Activated naive CD8-positive, alpha-beta T cell treated with anti-CD3 and anti-CD28 coated beads, Interleukin-2, amount 10 ng/mL, durations not matched to agents 7 days and 5 days (primary cell): ENCODE data around the gene ST8SIA2. TPM values are rescaled to one million over a fixed set of nuclear protein-coding genes. Genes with fewer than 3 reads are reported as not detected.

Experiments used
- ATAC-seq: fragments of 150-1000 bp; cut with Tn5 transposase; one replicate; pipeline ENCODE4 v1.10.0; 2021; ENCODE audit warnings: low read depth, moderate library complexity
- POLR2A ChIA-PET: fragments of 350-600 bp; sonication (Branson Sonifier 250); formaldehyde crosslinking; loops from one replicate; lab custom pipeline; 2021; ENCODE audit warnings: antibody characterized with exemption; lab: Charles Lee
- DNase-seq: peaks from one replicate; pipeline ENCODE4 v3.0.0; 2021
- H3K27ac Mint-ChIP-seq: one replicate; pipeline ENCODE4 v1.8.0; 2022; ENCODE audit warnings: mild to moderate bottlenecking, mixed read lengths
- H3K27me3 Mint-ChIP-seq: one replicate; pipeline ENCODE4 v1.8.0; 2022; ENCODE audit warnings: mild to moderate bottlenecking, moderate library complexity, mixed read lengths
- H3K36me3 Mint-ChIP-seq: one replicate; pipeline ENCODE4 v1.8.0; 2021; ENCODE audit warnings: mild to moderate bottlenecking, mixed read lengths
- H3K4me1 Mint-ChIP-seq: one replicate; pipeline ENCODE4 v1.8.0; 2021; ENCODE audit warnings: mixed read lengths
- H3K4me3 Mint-ChIP-seq: one replicate; pipeline ENCODE4 v1.8.0; 2022; ENCODE audit warnings: mild to moderate bottlenecking, moderate library complexity, mixed read lengths
- H3K9me3 Mint-ChIP-seq: one replicate; pipeline ENCODE4 v1.8.0; 2021; ENCODE audit warnings: mixed read lengths
- total RNA-seq, 2 experiments: library from RNA; stranded (reverse); gene quantifications; one replicate each; pipeline ENCODE4 v1.2.3, GENCODE V29; 2021

Gene ST8SIA2
- total RNA-seq, 2 experiments from 2014 or later: not detected

GRCh38 chr15:92429378-92430068 lies 35.8 kb downstream of the ST8SIA2 start:
- no peak for ATAC-seq

GRCh38 chr15:92430069-92430440 lies 36.4 kb downstream of the ST8SIA2 start:
- DNase-seq (no peak), ATAC-seq (no peak)
- POLR2A ChIA-PET: no interaction called here
- no peak overlapping the region for H3K4me3 Mint-ChIP-seq
- H3K36me3 Mint-ChIP-seq: no peaks in the 10 kb centered on the region
- no peak overlapping the region for H3K27ac Mint-ChIP-seq
- peaks cover 9% of the 10 kb centered on the region for H3K27me3 Mint-ChIP-seq
- no peaks in the 10 kb centered on the region for H3K9me3 Mint-ChIP-seq
- no peaks in the 10 kb centered on the region for H3K4me1 Mint-ChIP-seq

More at GRCh38 chr15:92429378-92430068, 35.8 kb downstream of the ST8SIA2 start:
- no peak for DNase-seq
- Mint-ChIP-seq H3K9me3 (no peaks in the 10 kb centered on the region), H3K4me1 (no peaks in the 10 kb centered on the region), H3K36me3 (no peaks in the 10 kb centered on the region), H3K27me3 (peaks cover 9% of the 10 kb centered on the region), H3K4me3 (no peak overlapping the region), H3K27ac (no peak overlapping the region)
- POLR2A ChIA-PET: no interaction called here

GRCh38 chr15:92435145-92435544 lies 41.5 kb downstream of the ST8SIA2 start:
- H3K4me3 Mint-ChIP-seq: no peak overlapping the region
- H3K4me1 Mint-ChIP-seq: no peaks in the 10 kb centered on the region
- no peak overlapping the region for H3K27ac Mint-ChIP-seq
- POLR2A ChIA-PET: no interaction called here
- ATAC-seq: no peak
- no peak for DNase-seq
- H3K9me3 Mint-ChIP-seq: no peaks in the 10 kb centered on the region
- H3K36me3 Mint-ChIP-seq: no peaks in the 10 kb centered on the region
- no peaks in the 10 kb centered on the region for H3K27me3 Mint-ChIP-seq

- Mint-ChIP-seq H3K9me3 (no peaks in the 10 kb centered on the region), H3K27me3 (no peaks in the 10 kb centered on the region), H3K27ac (no peak overlapping the region), H3K4me3 (no peak overlapping the region), H3K4me1 (no peaks in the 10 kb centered on the region), H3K36me3 (no peaks in the 10 kb centered on the region)
- DNase-seq: no peak
- no peak for ATAC-seq
- POLR2A ChIA-PET: no interaction called here
Observed at GRCh38 chr15:92438471-92438870, 44.8 kb downstream of the ST8SIA2 start.

- no peaks in the 10 kb centered on the region for H3K9me3 Mint-ChIP-seq
- POLR2A ChIA-PET: no interaction called here
- no peak overlapping the region for H3K27ac Mint-ChIP-seq
- no peak for DNase-seq
- no peak for ATAC-seq
- H3K4me1 Mint-ChIP-seq: no peaks in the 10 kb centered on the region
- no peak overlapping the region for H3K4me3 Mint-ChIP-seq
- no peaks in the 10 kb centered on the region for H3K27me3 Mint-ChIP-seq
- no peaks in the 10 kb centered on the region for H3K36me3 Mint-ChIP-seq
Observed at GRCh38 chr15:92443381-92443780, 49.7 kb downstream of the ST8SIA2 start.

GRCh38 chr15:92444631-92445030 lies 51.0 kb downstream of the ST8SIA2 start:
- Mint-ChIP-seq H3K27ac (no peak overlapping the region), H3K4me3 (no peak overlapping the region), H3K4me1 (no peaks in the 10 kb centered on the region), H3K27me3 (no peaks in the 10 kb centered on the region), H3K9me3 (no peaks in the 10 kb centered on the region), H3K36me3 (no peaks in the 10 kb centered on the region)
- no peak for DNase-seq
- POLR2A ChIA-PET: no interaction called here
- ATAC-seq: no peak

GRCh38 chr15:92448370-92448769 lies 54.7 kb downstream of the ST8SIA2 start:
- DNase-seq (no peak), ATAC-seq (no peak)
- H3K27ac Mint-ChIP-seq: no peak overlapping the region
- H3K36me3 Mint-ChIP-seq: no peaks in the 10 kb centered on the region
- H3K4me3 Mint-ChIP-seq: no peak overlapping the region
- H3K9me3 Mint-ChIP-seq: no peaks in the 10 kb centered on the region
- POLR2A ChIA-PET: no interaction called here
- H3K4me1 Mint-ChIP-seq: no peaks in the 10 kb centered on the region
- peaks cover 8% of the 10 kb centered on the region for H3K27me3 Mint-ChIP-seq

GRCh38 chr15:92449476-92449875 lies 55.8 kb downstream of the ST8SIA2 start:
- Mint-ChIP-seq H3K27me3 (peaks cover 8% of the 10 kb centered on the region), H3K4me3 (no peak overlapping the region), H3K9me3 (no peaks in the 10 kb centered on the region), H3K27ac (no peak overlapping the region), H3K4me1 (no peaks in the 10 kb centered on the region), H3K36me3 (no peaks in the 10 kb centered on the region)
- ATAC-seq: no peak
- DNase-seq: no peak
- POLR2A ChIA-PET: no interaction called here

GRCh38 chr15:92451225-92451825 lies 57.6 kb downstream of the ST8SIA2 start:
- POLR2A ChIA-PET: no interaction called here
- H3K4me3 Mint-ChIP-seq: no peak overlapping the region
- no peaks in the 10 kb centered on the region for H3K4me1 Mint-ChIP-seq
- DNase-seq (no peak), ATAC-seq (no peak)
- H3K9me3 Mint-ChIP-seq: no peaks in the 10 kb centered on the region
- H3K27me3 Mint-ChIP-seq: peaks cover 8% of the 10 kb centered on the region
- H3K27ac Mint-ChIP-seq: no peak overlapping the region
- no peaks in the 10 kb centered on the region for H3K36me3 Mint-ChIP-seq

GRCh38 chr15:92452143-92452542 lies 58.5 kb downstream of the ST8SIA2 start:
- Mint-ChIP-seq H3K9me3 (no peaks in the 10 kb centered on the region), H3K27me3 (peaks cover 8% of the 10 kb centered on the region), H3K27ac (no peak overlapping the region), H3K4me1 (no peaks in the 10 kb centered on the region), H3K36me3 (no peaks in the 10 kb centered on the region), H3K4me3 (no peak overlapping the region)
- ATAC-seq: no peak
- DNase-seq: no peak
- POLR2A ChIA-PET: no interaction called here

- Mint-ChIP-seq H3K36me3 (no peaks in the 10 kb centered on the region), H3K4me1 (peaks cover under 1% of the 10 kb centered on the region), H3K4me3 (no peak overlapping the region), H3K9me3 (no peaks in the 10 kb centered on the region), H3K27ac (no peak overlapping the region), H3K27me3 (peaks cover 8% of the 10 kb centered on the region)
- DNase-seq (no peak), ATAC-seq (no peak)
- POLR2A ChIA-PET: no interaction called here
Observed at GRCh38 chr15:92453607-92454006, 59.9 kb downstream of the ST8SIA2 start.

- Mint-ChIP-seq H3K36me3 (no peaks in the 10 kb centered on the region), H3K27ac (no peak overlapping the region), H3K4me1 (peaks cover 2% of the 10 kb centered on the region), H3K9me3 (no peaks in the 10 kb centered on the region), H3K27me3 (peaks cover 11% of the 10 kb centered on the region), H3K4me3 (no peak overlapping the region)
- ATAC-seq: no peak
- POLR2A ChIA-PET: no interaction called here
- no peak for DNase-seq
Observed at GRCh38 chr15:92454555-92455105, 60.9 kb downstream of the ST8SIA2 start.

GRCh38 chr15:92455271-92455670 lies 61.6 kb downstream of the ST8SIA2 start:
- no peak for DNase-seq

GRCh38 chr15:92457471-92458041 lies 63.9 kb downstream of the ST8SIA2 start:
- H3K27ac Mint-ChIP-seq: no peak overlapping the region
- POLR2A ChIA-PET: no interaction called here
- DNase-seq (no peak), ATAC-seq (no peak)
- peaks cover 8% of the 10 kb centered on the region for H3K27me3 Mint-ChIP-seq
- no peaks in the 10 kb centered on the region for H3K9me3 Mint-ChIP-seq
- H3K4me3 Mint-ChIP-seq: no peak overlapping the region
- no peaks in the 10 kb centered on the region for H3K36me3 Mint-ChIP-seq
- peaks cover 2% of the 10 kb centered on the region for H3K4me1 Mint-ChIP-seq

More at GRCh38 chr15:92455271-92455670, 61.6 kb downstream of the ST8SIA2 start:
- Mint-ChIP-seq H3K36me3 (no peaks in the 10 kb centered on the region), H3K27ac (no peak overlapping the region), H3K4me3 (no peak overlapping the region), H3K27me3 (peaks cover 8% of the 10 kb centered on the region), H3K9me3 (no peaks in the 10 kb centered on the region), H3K4me1 (peaks cover 2% of the 10 kb centered on the region)
- ATAC-seq: no peak
- POLR2A ChIA-PET: no interaction called here
